ENCODE results near the gene NOX4. TPM values are rescaled to one million over a fixed set of nuclear protein-coding genes. Genes with fewer than 3 reads are reported as not detected.
"Not testable (repeated sequence)": the region's sequence is repeated elsewhere in the genome, so short reads cannot be mapped to it uniquely, and the experiment has no call there.

The NOX4 gene
- total and polyA plus RNA-seq, 4 experiments from 2014 or later, result not detected

GRCh38 chr11:89416961-89417360 is 74.2 kb downstream of the NOX4 start:
- no peaks in the 10 kb centered on the region for H3K4me1 Mint-ChIP-seq
- Histone ChIP-seq H3K4me1 (ENCODE audit: insufficient read depth, low read length) (no peaks in the 10 kb centered on the region), H3K27ac (ENCODE audit: low read depth, low read length) (no peak overlapping the region), H3K4me3 (ENCODE audit: low read length in 2 of 2) (no peak overlapping the region), H3K27me3 (ENCODE audit: insufficient read depth, low read length) (no peaks in the 10 kb centered on the region), H3K9me3 (ENCODE audit: control insufficient read depth in 1 of 2, low read length in 2 of 2) (no peaks in the 10 kb centered on the region), H3K36me3 (ENCODE audit: insufficient read depth, low read length) (no peaks in the 10 kb centered on the region)
- peaks cover 0 to 5% (median 0%) of the 10 kb centered on the region in 8 donors for H3K9me3 Mint-ChIP-seq
- H3K4me3 Mint-ChIP-seq, result no peak overlapping the region
- intact Hi-C loops (cut with micrococcal nuclease), result no loop called here
- no peak overlapping the region for H3K27ac Mint-ChIP-seq
- ChIA-PET POLR2A (ENCODE audit: partially characterized antibody) (no interaction called here), CTCF (ENCODE audit: partially characterized antibody) (no interaction called here)
- no peaks in the 10 kb centered on the region for H3K27me3 Mint-ChIP-seq
- DNase-seq, result no peak
- no peaks in the 10 kb centered on the region for H3K36me3 Mint-ChIP-seq

- intact Hi-C loops (cut with micrococcal nuclease); H3K27me3 Mint-ChIP-seq; H3K4me3 Mint-ChIP-seq; H3K4me3 ChIP-seq (ENCODE audit: low read length in 2 of 2); CTCF ChIA-PET (ENCODE audit: partially characterized antibody); H3K9me3 Mint-ChIP-seq; POLR2A ChIA-PET (ENCODE audit: partially characterized antibody); H3K9me3 ChIP-seq (ENCODE audit: control insufficient read depth in 1 of 2, low read length in 2 of 2); H3K4me1 Mint-ChIP-seq; DNase-seq; H3K27ac ChIP-seq (ENCODE audit: low read depth, low read length); H3K27ac Mint-ChIP-seq; H3K4me1 ChIP-seq (ENCODE audit: insufficient read depth, low read length); H3K27me3 ChIP-seq (ENCODE audit: insufficient read depth, low read length); H3K36me3 Mint-ChIP-seq; H3K36me3 ChIP-seq (ENCODE audit: insufficient read depth, low read length): not testable (repeated sequence)
Observed at GRCh38 chr11:89411112-89411511, 80.1 kb downstream of the NOX4 start.

GRCh38 chr11:89410666-89411065 is 80.5 kb downstream of the NOX4 start:
- H3K4me3 Mint-ChIP-seq; H3K4me3 ChIP-seq (ENCODE audit: low read length in 2 of 2); POLR2A ChIA-PET (ENCODE audit: partially characterized antibody); intact Hi-C loops (cut with micrococcal nuclease); H3K36me3 ChIP-seq (ENCODE audit: insufficient read depth, low read length); H3K4me1 ChIP-seq (ENCODE audit: insufficient read depth, low read length); H3K27ac Mint-ChIP-seq; H3K36me3 Mint-ChIP-seq; H3K27ac ChIP-seq (ENCODE audit: low read depth, low read length); H3K9me3 ChIP-seq (ENCODE audit: control insufficient read depth in 1 of 2, low read length in 2 of 2); DNase-seq; H3K9me3 Mint-ChIP-seq; CTCF ChIA-PET (ENCODE audit: partially characterized antibody); H3K27me3 ChIP-seq (ENCODE audit: insufficient read depth, low read length); H3K27me3 Mint-ChIP-seq; H3K4me1 Mint-ChIP-seq: not testable (repeated sequence)

GRCh38 chr11:89408441-89408840 is 82.7 kb downstream of the NOX4 start:
- H3K27ac Mint-ChIP-seq; H3K27me3 ChIP-seq (ENCODE audit: insufficient read depth, low read length); H3K27ac ChIP-seq (ENCODE audit: low read depth, low read length); H3K4me1 Mint-ChIP-seq; CTCF ChIA-PET (ENCODE audit: partially characterized antibody); DNase-seq; H3K27me3 Mint-ChIP-seq; intact Hi-C loops (cut with micrococcal nuclease); H3K4me1 ChIP-seq (ENCODE audit: insufficient read depth, low read length); H3K36me3 ChIP-seq (ENCODE audit: insufficient read depth, low read length); H3K9me3 ChIP-seq (ENCODE audit: control insufficient read depth in 1 of 2, low read length in 2 of 2); H3K36me3 Mint-ChIP-seq; H3K4me3 Mint-ChIP-seq; H3K9me3 Mint-ChIP-seq; H3K4me3 ChIP-seq (ENCODE audit: low read length in 2 of 2); POLR2A ChIA-PET (ENCODE audit: partially characterized antibody): not testable (repeated sequence)

GRCh38 chr11:89405629-89406028 is 85.5 kb downstream of the NOX4 start:
- intact Hi-C loops (cut with micrococcal nuclease), result no loop called here
- POLR2A ChIA-PET (ENCODE audit: partially characterized antibody), result interaction anchor here (0.7 kb wide), 1 partner anchor 187 kb away, joined by 3 read pairs; no protein-coding TSS in a partner anchor
- CTCF ChIA-PET (ENCODE audit: partially characterized antibody), result no interaction called here

GRCh38 chr11:89391654-89392053 is 99.5 kb downstream of the NOX4 start:
- H3K27me3 Mint-ChIP-seq; H3K4me3 Mint-ChIP-seq; H3K27ac Mint-ChIP-seq; DNase-seq; H3K36me3 ChIP-seq (ENCODE audit: insufficient read depth, low read length); H3K4me3 ChIP-seq (ENCODE audit: low read length in 2 of 2); intact Hi-C loops (cut with micrococcal nuclease); H3K4me1 ChIP-seq (ENCODE audit: insufficient read depth, low read length); H3K36me3 Mint-ChIP-seq; CTCF ChIA-PET (ENCODE audit: partially characterized antibody); H3K9me3 ChIP-seq (ENCODE audit: control insufficient read depth in 1 of 2, low read length in 2 of 2); H3K9me3 Mint-ChIP-seq; H3K27me3 ChIP-seq (ENCODE audit: insufficient read depth, low read length); H3K27ac ChIP-seq (ENCODE audit: low read depth, low read length); POLR2A ChIA-PET (ENCODE audit: partially characterized antibody); H3K4me1 Mint-ChIP-seq: not testable (repeated sequence)

More at GRCh38 chr11:89405629-89406028, 85.5 kb downstream of the NOX4 start:
- Histone ChIP-seq H3K27me3 (ENCODE audit: insufficient read depth, low read length) (no peaks in the 10 kb centered on the region), H3K9me3 (ENCODE audit: control insufficient read depth in 1 of 2, low read length in 2 of 2) (no peaks in the 10 kb centered on the region), H3K27ac (ENCODE audit: low read depth, low read length) (no peak overlapping the region), H3K4me1 (ENCODE audit: insufficient read depth, low read length) (no peaks in the 10 kb centered on the region), H3K36me3 (ENCODE audit: insufficient read depth, low read length) (no peaks in the 10 kb centered on the region), H3K4me3 (ENCODE audit: low read length in 2 of 2) (no peak overlapping the region)
- Mint-ChIP-seq H3K4me3 (no peak overlapping the region), H3K9me3 (no peaks in the 10 kb centered on the region), H3K27ac (no peak overlapping the region), H3K4me1 (no peaks in the 10 kb centered on the region), H3K36me3 (no peaks in the 10 kb centered on the region), H3K27me3 (no peaks in the 10 kb centered on the region)
- DNase-seq, result no peak

GRCh38 chr11:89387501-89387900 is 103.7 kb downstream of the NOX4 start:
- H3K27ac Mint-ChIP-seq; CTCF ChIA-PET (ENCODE audit: partially characterized antibody); H3K9me3 ChIP-seq (ENCODE audit: control insufficient read depth in 1 of 2, low read length in 2 of 2); H3K4me3 ChIP-seq (ENCODE audit: low read length in 2 of 2); H3K36me3 Mint-ChIP-seq; DNase-seq; H3K27ac ChIP-seq (ENCODE audit: low read depth, low read length); H3K4me1 ChIP-seq (ENCODE audit: insufficient read depth, low read length); H3K27me3 Mint-ChIP-seq; H3K4me1 Mint-ChIP-seq; H3K4me3 Mint-ChIP-seq; H3K9me3 Mint-ChIP-seq; intact Hi-C loops (cut with micrococcal nuclease); H3K36me3 ChIP-seq (ENCODE audit: insufficient read depth, low read length); H3K27me3 ChIP-seq (ENCODE audit: insufficient read depth, low read length); POLR2A ChIA-PET (ENCODE audit: partially characterized antibody): not testable (repeated sequence)

GRCh38 chr11:89382986-89383385 is 108.2 kb downstream of the NOX4 start:
- H3K27ac ChIP-seq (ENCODE audit: low read depth, low read length), result not testable (repeated sequence)

More at GRCh38 chr11:89382986-89383385, 108.2 kb downstream of the NOX4 start:
- DNase-seq; intact Hi-C loops (cut with micrococcal nuclease); H3K9me3 ChIP-seq (ENCODE audit: control insufficient read depth in 1 of 2, low read length in 2 of 2); H3K36me3 ChIP-seq (ENCODE audit: insufficient read depth, low read length); H3K36me3 Mint-ChIP-seq; POLR2A ChIA-PET (ENCODE audit: partially characterized antibody); H3K4me1 ChIP-seq (ENCODE audit: insufficient read depth, low read length); H3K27ac Mint-ChIP-seq; H3K4me3 Mint-ChIP-seq; H3K27me3 Mint-ChIP-seq; H3K9me3 Mint-ChIP-seq; H3K27me3 ChIP-seq (ENCODE audit: insufficient read depth, low read length); H3K4me1 Mint-ChIP-seq; CTCF ChIA-PET (ENCODE audit: partially characterized antibody); H3K4me3 ChIP-seq (ENCODE audit: low read length in 2 of 2): not testable (repeated sequence)

Data from CD4-positive, alpha-beta memory T cell (primary cell).